ENCODE results near the gene KLK1. TPM values are rescaled to one million over a fixed set of nuclear protein-coding genes. Genes with fewer than 3 reads are reported as not detected.

Gene KLK1
- total and polyA plus RNA-seq, 4 donors = 0.50 to 2.0 (median 1.3) TPM; not detected in 1

DNA sequence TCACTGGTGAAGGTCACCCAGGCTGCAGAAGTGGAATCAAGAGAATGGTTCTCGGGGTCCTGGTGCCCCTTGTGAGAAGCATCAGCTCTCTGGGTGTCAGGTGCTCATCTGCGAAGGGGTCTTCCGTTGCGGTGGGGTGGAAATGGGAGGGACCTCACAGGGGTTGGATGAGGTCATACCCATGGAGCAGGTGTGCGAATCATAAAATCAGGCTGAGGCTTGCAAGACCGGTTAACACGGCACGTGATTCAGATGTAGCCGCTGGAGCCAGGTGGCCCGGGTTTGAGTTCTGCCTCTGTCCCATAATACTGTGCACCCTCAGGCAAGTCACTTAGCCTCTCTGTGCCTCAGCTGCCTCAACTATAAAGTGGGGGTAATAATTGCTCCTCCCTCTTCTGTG lies 13.7 kb upstream of the KLK1 start:
- 81% methylated on average over 9 of the region's 10 CpGs for WGBS (ENCODE audit: insufficient coverage)

DNA sequence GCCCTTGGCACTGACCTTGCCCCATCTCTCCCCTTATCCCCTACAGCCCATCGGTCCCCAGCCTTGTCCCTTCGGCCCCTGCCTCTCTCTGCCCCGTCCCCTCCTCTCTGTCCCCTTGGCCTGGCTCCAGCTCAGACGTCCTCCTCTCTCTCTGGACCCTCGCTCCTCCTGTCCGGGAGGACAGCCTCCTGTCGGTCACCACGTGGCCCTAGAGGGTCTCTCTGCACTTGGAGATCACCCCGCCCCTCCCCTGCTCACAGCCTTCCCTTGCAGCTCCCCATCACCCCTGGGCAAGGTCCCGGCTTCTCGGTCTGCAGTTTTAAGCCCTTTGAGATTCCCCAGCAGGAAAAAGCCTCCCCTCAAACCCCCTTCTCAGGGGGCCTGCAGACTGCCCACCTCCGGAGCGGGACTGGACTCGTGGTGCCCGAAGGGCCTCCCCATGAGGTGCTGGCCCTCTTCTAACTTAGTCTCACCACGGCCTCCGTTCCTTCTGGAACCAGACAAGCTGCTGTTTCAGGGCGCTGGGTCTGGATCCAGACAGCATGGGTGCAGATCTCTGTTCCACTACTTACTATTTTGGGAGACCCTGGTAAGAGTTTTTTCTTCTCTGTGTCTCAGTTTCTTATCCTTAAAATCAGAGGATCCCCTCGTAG lies 13.1 kb upstream of the KLK1 start:
- Histone ChIP-seq H3K36me3 (ENCODE audit: control insufficient read depth, insufficient read depth, low read length) (no peaks in the 10 kb centered on the region), H3K4me1 (ENCODE audit: control insufficient read depth, insufficient read depth, low read length) (peaks cover 12% of the 10 kb centered on the region), H3K27me3 (ENCODE audit: control insufficient read depth, insufficient read depth, low read length) (peaks cover 6% of the 10 kb centered on the region), H3K27ac (ENCODE audit: low read depth, low read length) (no peak overlapping the region), H3K4me3 (ENCODE audit: low read depth, low read length) (no peak overlapping the region), H3K9me3 (ENCODE audit: control insufficient read depth, insufficient read depth, low read length) (no peaks in the 10 kb centered on the region)
- 44% methylated on average over 17 of the region's 19 CpGs for WGBS (ENCODE audit: insufficient coverage)
- DNase-seq (ENCODE audit: low read depth in 4 of 6, low spot score in 6 of 6) = no peak

More for the DNA sequence above, 13.7 kb upstream of the KLK1 start:
- DNase-seq (ENCODE audit: low read depth in 4 of 6, low spot score in 6 of 6) = no peak
- H3K9me3 ChIP-seq (ENCODE audit: control insufficient read depth, insufficient read depth, low read length) = no peaks in the 10 kb centered on the region
- no peak overlapping the region for H3K4me3 ChIP-seq (ENCODE audit: low read depth, low read length)
- H3K4me1 ChIP-seq (ENCODE audit: control insufficient read depth, insufficient read depth, low read length) = peaks cover 12% of the 10 kb centered on the region
- no peak overlapping the region for H3K27ac ChIP-seq (ENCODE audit: low read depth, low read length)
- H3K36me3 ChIP-seq (ENCODE audit: control insufficient read depth, insufficient read depth, low read length) = no peaks in the 10 kb centered on the region
- H3K27me3 ChIP-seq (ENCODE audit: control insufficient read depth, insufficient read depth, low read length) = peaks cover 6% of the 10 kb centered on the region

DNA sequence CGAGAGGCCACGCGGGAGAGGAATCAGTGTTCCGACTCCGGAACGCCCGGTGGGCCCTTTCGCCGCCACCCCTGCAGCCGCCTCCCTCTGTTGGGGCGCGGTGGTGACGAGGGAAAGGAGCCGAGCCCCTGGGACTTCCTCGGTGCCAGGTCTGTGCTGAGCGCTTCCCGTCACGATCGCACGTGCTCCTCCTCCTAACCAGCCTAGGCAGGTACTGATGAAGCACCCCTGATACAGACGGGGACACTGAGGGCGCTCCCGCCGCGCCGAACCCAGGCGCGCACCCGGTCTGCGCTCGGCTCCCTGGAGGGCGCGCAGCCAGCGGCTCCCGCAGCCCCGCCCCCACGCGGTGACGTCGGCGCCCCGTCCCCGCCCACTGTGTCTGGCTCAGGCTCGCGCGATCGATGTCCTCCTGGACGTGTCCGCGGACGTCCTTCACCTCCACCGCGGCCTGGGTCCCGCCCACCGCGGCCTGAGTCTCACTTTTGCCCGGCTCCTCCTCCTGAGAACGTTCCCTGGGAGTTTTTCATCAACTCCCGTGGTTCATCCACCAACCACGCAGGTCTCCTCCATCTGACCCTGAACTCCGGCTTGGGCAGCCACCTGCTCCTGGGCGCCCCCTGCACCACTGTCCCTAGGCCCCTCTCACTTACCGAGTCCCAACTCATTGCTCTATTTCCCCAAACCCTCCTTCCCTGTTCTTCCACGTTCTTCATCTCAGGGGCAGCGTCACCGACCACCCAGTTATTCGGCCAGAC lies 12.4 kb upstream of the KLK1 start:
- Histone ChIP-seq H3K27ac (ENCODE audit: low read depth, low read length) (no peak overlapping the region), H3K27me3 (ENCODE audit: control insufficient read depth, insufficient read depth, low read length) (peaks cover 6% of the 10 kb centered on the region), H3K9me3 (ENCODE audit: control insufficient read depth, insufficient read depth, low read length) (no peaks in the 10 kb centered on the region), H3K4me1 (ENCODE audit: control insufficient read depth, insufficient read depth, low read length) (peaks cover 12% of the 10 kb centered on the region), H3K4me3 (ENCODE audit: low read depth, low read length) (peak overlapping the region; percentile 28), H3K36me3 (ENCODE audit: control insufficient read depth, insufficient read depth, low read length) (no peaks in the 10 kb centered on the region)
- 2% methylated on average over 67 of the region's 67 CpGs for WGBS (ENCODE audit: insufficient coverage)
- DNase-seq (ENCODE audit: low read depth in 4 of 6, low spot score in 6 of 6) = peak; percentile 26 to 86 (median 40)

DNA sequence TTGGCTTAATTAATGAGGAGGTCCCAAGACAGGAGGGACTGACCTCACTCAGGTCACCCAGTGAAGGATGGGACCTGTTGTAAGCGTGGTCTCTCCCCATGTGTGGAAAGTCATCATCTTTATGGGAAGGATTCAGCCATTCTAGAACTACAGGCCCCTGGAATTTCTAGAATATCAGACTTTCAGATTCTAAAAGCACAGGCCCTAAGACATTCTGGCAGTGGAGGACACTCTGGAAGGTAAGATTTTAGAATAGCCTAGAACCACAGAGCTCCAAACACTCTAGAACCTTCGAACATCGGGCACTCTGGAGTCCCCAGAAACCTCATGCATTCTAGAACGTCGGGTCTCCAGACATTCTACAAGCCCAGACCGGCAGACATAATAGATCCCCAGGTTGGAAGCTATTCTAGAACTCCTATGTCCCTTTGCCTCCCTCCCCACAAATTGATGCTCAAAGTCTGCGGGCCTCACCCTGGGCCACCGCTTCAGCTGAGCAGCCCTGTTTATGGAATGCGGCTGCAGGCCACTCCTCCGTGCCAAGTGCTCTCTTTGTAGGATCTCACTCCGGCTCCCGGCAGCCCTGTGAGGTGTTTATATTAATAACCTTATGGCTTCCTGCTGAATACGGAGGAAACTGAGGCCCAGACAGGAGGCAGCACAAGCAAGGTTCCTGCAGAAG lies 11.7 kb upstream of the KLK1 start:
- no peaks in the 10 kb centered on the region for H3K9me3 ChIP-seq (ENCODE audit: control insufficient read depth, insufficient read depth, low read length)
- WGBS (ENCODE audit: insufficient coverage) = 42% methylated on average over 11 of the region's 13 CpGs
- no peak for DNase-seq (ENCODE audit: low read depth in 4 of 6, low spot score in 6 of 6)
- no peak overlapping the region for H3K27ac ChIP-seq (ENCODE audit: low read depth, low read length)
- H3K36me3 ChIP-seq (ENCODE audit: control insufficient read depth, insufficient read depth, low read length) = no peaks in the 10 kb centered on the region
- peaks cover 12% of the 10 kb centered on the region for H3K4me1 ChIP-seq (ENCODE audit: control insufficient read depth, insufficient read depth, low read length)
- peak overlapping the region; percentile 28 for H3K4me3 ChIP-seq (ENCODE audit: low read depth, low read length)
- H3K27me3 ChIP-seq (ENCODE audit: control insufficient read depth, insufficient read depth, low read length) = peaks cover 6% of the 10 kb centered on the region

DNA sequence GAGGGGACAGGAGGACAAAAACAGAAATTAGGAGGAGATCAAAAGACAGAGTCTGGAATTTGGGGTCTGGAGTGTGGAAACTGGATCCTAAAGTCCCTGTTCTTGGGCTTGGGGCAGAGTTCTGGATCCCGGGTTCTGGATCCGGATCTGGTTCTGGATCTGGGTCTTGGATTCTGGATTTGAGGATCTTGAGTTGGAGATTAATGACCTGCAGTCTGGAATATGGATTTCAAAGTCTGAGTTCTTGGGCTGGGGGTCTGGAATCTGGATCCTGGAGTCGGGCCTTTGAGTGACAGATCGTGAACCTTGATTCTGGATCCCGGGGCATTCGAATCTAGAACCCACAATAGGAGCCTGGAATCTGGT lies 10.2 kb upstream of the KLK1 start:
- DNase-seq (ENCODE audit: low read depth in 4 of 6, low spot score in 6 of 6) = no peak
- Histone ChIP-seq H3K27me3 (ENCODE audit: control insufficient read depth, insufficient read depth, low read length) (peaks cover 6% of the 10 kb centered on the region), H3K9me3 (ENCODE audit: control insufficient read depth, insufficient read depth, low read length) (no peaks in the 10 kb centered on the region), H3K27ac (ENCODE audit: low read depth, low read length) (no peak overlapping the region), H3K4me3 (ENCODE audit: low read depth, low read length) (no peak overlapping the region), H3K4me1 (ENCODE audit: control insufficient read depth, insufficient read depth, low read length) (peaks cover 12% of the 10 kb centered on the region), H3K36me3 (ENCODE audit: control insufficient read depth, insufficient read depth, low read length) (no peaks in the 10 kb centered on the region)
- WGBS (ENCODE audit: insufficient coverage) = 89% methylated on average over 6 of the region's 6 CpGs

DNA sequence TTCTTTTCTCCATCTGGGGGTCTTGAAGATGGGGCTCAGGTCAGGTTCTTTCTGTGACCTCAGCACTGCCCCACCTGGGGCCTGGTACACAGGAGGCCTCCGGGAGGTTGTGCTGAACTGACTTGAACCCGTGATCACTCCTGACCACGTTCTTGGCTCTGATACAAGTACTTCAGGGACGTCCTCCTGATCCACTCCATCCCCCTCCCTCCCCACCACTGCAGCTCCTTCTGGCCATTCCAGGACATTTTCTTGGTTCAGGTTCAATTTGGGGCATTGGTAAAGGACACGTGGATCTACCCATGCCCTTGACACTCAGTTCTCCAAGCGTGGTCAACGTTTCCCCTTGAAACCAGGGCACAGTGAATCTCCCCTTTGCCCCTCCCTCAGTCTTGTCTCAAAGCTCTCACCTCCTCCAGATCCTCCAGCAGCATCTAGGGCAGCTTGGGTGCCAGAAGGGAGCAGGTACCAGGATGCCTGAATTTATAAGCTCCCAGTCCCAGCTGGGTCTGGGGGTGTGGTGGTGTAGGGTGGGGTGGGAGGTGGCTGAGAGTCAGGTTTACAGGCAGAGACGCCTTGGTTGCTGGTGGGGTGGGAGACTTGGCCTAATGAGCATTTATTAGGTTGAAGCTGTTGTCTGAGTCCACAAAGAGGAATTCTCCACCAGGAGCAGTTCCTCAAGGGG lies 9.7 kb upstream of the KLK1 start, which contains the start of gene KLK15:
Gene KLK15, minus strand, starts transcription at position 458 of the 685 bp plus-strand sequence. CDS start 2,082 bp downstream, outside the sequence.
- Histone ChIP-seq H3K27me3 (ENCODE audit: control insufficient read depth, insufficient read depth, low read length) (peaks cover 6% of the 10 kb centered on the region), H3K4me3 (ENCODE audit: low read depth, low read length) (no peak within 1 kb of the TSS), H3K36me3 (ENCODE audit: control insufficient read depth, insufficient read depth, low read length) (no peaks in the 10 kb centered on the region), H3K4me1 (ENCODE audit: control insufficient read depth, insufficient read depth, low read length) (peaks cover 12% of the 10 kb centered on the region), H3K9me3 (ENCODE audit: control insufficient read depth, insufficient read depth, low read length) (no peaks in the 10 kb centered on the region), H3K27ac (ENCODE audit: low read depth, low read length) (no peak within 1 kb of the TSS)
- no peak for DNase-seq (ENCODE audit: low read depth in 4 of 6, low spot score in 6 of 6)
- 71% methylated on average over 5 of the region's 8 CpGs for WGBS (ENCODE audit: insufficient coverage)

DNA sequence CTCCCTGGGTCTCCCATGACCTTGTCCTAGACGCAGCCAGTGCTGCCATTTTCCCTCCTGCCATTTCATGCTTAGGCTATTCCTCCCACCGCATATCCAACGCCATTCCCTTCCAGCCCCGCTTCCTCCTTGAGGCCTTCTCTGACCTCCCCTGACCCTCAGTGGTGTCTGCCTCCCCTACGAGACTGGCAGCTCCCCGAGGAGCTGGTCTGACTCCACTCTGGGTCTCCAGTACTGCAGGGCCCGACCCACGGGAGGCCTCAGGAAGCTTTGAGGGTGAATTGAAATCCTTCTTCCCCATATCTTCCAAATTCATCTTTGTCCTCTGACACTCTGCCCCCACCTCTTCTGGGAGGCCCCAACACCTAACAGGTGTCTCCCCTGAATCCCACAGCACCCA lies 9.1 kb upstream of the KLK1 start:
- Histone ChIP-seq H3K4me3 (ENCODE audit: low read depth, low read length) (no peak overlapping the region), H3K27me3 (ENCODE audit: control insufficient read depth, insufficient read depth, low read length) (peaks cover 6% of the 10 kb centered on the region), H3K27ac (ENCODE audit: low read depth, low read length) (no peak overlapping the region), H3K4me1 (ENCODE audit: control insufficient read depth, insufficient read depth, low read length) (peaks cover 12% of the 10 kb centered on the region), H3K36me3 (ENCODE audit: control insufficient read depth, insufficient read depth, low read length) (no peaks in the 10 kb centered on the region), H3K9me3 (ENCODE audit: control insufficient read depth, insufficient read depth, low read length) (no peaks in the 10 kb centered on the region)
- WGBS (ENCODE audit: insufficient coverage) = 88% methylated on average over 8 of the region's 8 CpGs
- no peak for DNase-seq (ENCODE audit: low read depth in 4 of 6, low spot score in 6 of 6)

DNA sequence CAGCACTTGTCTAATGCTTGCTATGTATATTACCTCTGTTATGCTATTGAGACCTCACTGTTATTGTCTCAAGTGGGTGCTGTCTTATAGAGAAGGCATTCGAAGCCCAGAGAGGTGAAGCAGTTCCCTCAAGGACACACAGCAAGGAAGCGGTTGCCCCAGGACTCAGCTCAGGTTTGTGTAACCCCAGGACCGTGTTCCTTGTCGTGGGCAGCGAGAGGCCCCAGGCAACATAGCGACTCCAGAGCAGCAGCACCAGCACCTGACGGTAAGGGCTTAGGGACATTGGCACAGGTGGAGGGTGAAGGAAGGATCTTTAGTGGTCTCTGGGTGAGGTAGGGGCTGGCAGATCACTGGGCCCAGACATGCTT lies 7.4 kb upstream of the KLK1 start:
- no peaks in the 10 kb centered on the region for H3K27me3 ChIP-seq (ENCODE audit: control insufficient read depth, insufficient read depth, low read length)
- no peaks in the 10 kb centered on the region for H3K36me3 ChIP-seq (ENCODE audit: control insufficient read depth, insufficient read depth, low read length)
- no peak overlapping the region for H3K4me3 ChIP-seq (ENCODE audit: low read depth, low read length)
- no peak overlapping the region for H3K27ac ChIP-seq (ENCODE audit: low read depth, low read length)
- H3K4me1 ChIP-seq (ENCODE audit: control insufficient read depth, insufficient read depth, low read length) = peaks cover 6% of the 10 kb centered on the region
- DNase-seq (ENCODE audit: low read depth in 4 of 6, low spot score in 6 of 6) = no peak
- no peaks in the 10 kb centered on the region for H3K9me3 ChIP-seq (ENCODE audit: control insufficient read depth, insufficient read depth, low read length)
- 72% methylated on average over 7 of the region's 7 CpGs for WGBS (ENCODE audit: insufficient coverage)

DNA sequence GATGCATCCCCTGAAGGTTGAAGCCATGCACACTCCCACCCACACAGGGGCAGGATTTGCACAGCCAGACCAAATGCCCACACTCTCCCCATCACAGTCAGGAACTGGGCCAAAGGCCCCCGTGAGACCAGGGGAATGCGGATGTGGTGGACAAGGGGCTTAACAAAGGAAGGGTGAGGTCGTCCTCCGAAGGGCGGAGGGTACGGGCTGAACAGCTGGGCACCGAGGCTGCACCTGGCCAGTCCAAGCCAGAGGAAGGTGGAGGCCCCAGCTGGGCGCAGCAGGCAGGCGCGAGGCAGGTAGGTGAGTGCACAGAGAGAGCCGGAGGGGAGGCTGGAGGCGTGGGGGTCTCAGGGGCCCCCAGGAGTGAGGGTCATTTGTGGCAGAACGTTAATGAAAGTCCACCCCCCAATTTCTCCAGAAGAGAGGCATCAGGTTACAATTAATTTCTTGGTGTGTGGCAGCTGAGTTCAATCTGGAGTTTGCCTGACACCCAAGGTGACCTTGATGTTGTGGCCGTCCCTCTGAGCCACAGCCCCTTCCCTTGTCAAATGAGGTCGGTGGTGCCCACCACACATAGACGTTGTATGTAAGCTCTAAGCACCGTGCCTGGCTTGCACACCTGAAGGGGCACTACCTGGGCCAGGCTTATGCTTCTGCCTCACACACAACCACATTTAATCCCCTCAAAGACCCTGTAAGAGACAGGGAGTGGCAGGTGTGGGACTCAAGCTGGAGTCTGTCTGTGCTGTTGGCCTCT lies 6.9 kb upstream of the KLK1 start:
- Histone ChIP-seq H3K36me3 (ENCODE audit: control insufficient read depth, insufficient read depth, low read length) (no peaks in the 10 kb centered on the region), H3K4me3 (ENCODE audit: low read depth, low read length) (no peak overlapping the region), H3K9me3 (ENCODE audit: control insufficient read depth, insufficient read depth, low read length) (no peaks in the 10 kb centered on the region), H3K4me1 (ENCODE audit: control insufficient read depth, insufficient read depth, low read length) (peaks cover 2% of the 10 kb centered on the region), H3K27ac (ENCODE audit: low read depth, low read length) (no peak overlapping the region), H3K27me3 (ENCODE audit: control insufficient read depth, insufficient read depth, low read length) (no peaks in the 10 kb centered on the region)
- no peak for DNase-seq (ENCODE audit: low read depth in 4 of 6, low spot score in 6 of 6)
- WGBS (ENCODE audit: insufficient coverage) = 49% methylated on average over 12 of the region's 17 CpGs
